Astrocyte of the cerebellum (primary cell): Measurements from ENCODE around the gene ZNF19.
"Not testable (repeated sequence)": the region's sequence is repeated elsewhere in the genome, so short reads cannot be mapped to it uniquely, and the experiment has no call there.

Source experiments
- DNase-seq: peaks from one replicate; pipeline ENCODE4 v3.0.0-alpha.2; 2011; ENCODE audit warnings: low read depth
- H3K4me3 ChIP-seq: 2 replicates; pipeline ENCODE4 v1.5.1; 2011; ENCODE audit warnings: mild to moderate bottlenecking, low read depth, low read length, moderate library complexity
- in situ Hi-C: cut with HindIII; loops from 2 replicates; pipeline ENCODE4 v1.10.0; 2017; ENCODE audit warnings: low sequenced_read_pairs
- TF ChIP-seq, protein P1 (sequence below): IDR thresholded peaks from 2 replicates; pipeline ENCODE4 v1.5.1; 2012; ENCODE audit warnings: low read length, low read depth, moderate library complexity, mild to moderate bottlenecking; ENCODE audit errors: missing control alignments

ZNF19 gene

DNA sequence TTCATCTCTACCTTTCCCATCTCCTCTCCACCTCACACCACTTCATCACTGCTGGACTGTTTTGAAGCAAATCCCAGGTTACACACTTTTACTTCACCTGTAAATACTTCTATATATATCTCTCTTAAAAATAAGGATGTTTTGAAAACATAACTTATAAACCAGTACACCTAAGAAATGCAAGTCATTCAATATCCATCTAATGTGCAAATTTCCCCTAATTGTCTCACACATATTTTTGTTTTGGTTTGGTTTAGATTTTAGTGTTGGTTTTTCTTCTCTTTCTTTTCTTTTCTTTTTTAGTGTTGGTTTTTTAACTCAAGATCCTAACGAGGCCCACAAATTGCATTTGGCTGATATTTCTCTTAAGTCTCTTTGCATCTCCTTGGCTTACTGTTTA lies 17.9 kb upstream of the ZNF19 start:
- H3K4me3 ChIP-seq, result no peak overlapping the region
- in situ Hi-C loops, result no loop called here
- DNase-seq, result no peak
- TF ChIP-seq, protein P1, sequence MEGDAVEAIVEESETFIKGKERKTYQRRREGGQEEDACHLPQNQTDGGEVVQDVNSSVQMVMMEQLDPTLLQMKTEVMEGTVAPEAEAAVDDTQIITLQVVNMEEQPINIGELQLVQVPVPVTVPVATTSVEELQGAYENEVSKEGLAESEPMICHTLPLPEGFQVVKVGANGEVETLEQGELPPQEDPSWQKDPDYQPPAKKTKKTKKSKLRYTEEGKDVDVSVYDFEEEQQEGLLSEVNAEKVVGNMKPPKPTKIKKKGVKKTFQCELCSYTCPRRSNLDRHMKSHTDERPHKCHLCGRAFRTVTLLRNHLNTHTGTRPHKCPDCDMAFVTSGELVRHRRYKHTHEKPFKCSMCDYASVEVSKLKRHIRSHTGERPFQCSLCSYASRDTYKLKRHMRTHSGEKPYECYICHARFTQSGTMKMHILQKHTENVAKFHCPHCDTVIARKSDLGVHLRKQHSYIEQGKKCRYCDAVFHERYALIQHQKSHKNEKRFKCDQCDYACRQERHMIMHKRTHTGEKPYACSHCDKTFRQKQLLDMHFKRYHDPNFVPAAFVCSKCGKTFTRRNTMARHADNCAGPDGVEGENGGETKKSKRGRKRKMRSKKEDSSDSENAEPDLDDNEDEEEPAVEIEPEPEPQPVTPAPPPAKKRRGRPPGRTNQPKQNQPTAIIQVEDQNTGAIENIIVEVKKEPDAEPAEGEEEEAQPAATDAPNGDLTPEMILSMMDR, result no peak

DNA sequence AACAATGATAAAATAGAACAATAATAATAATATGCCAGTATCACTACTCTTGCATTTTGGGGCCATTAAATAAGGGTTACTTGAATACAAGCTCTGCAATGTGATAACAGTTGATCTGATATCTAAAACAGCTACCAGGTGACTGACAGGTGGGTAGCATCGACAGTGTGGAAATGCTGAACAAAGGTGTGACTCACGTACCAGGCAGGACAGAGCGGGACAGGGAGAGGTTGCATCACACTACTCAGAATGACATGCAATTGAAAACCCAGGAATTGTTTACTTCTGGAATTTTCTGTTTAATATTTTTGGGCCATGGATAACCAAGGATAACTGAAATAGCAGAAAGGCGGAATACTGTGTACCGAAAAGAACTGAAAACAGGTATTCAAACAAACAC lies 15.8 kb upstream of the ZNF19 start:
- in situ Hi-C loops, result no loop called here
- TF ChIP-seq, protein P1, result no peak
- no peak for DNase-seq
- H3K4me3 ChIP-seq, result no peak overlapping the region

DNA sequence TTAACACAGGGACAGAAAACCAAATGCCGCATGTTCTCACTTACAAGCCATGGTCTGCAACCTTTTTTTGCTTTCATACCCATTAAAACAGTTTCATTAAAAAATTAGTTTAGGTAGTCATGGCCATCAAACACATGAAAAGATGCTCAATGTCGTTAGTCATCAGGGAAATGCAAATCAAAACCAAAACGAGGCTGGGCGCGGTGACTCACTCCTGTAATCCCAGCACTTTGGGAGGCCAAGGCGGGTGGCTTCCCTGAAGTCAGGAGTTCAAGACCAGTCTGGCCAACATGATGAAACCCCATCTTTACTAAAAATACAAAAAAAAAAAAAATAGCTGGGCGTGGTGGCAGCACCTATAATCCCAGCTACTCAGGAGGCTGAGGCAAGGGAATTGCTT lies 14.9 kb upstream of the ZNF19 start:
- DNase-seq, in situ Hi-C loops, H3K4me3 ChIP-seq: not testable (repeated sequence)

DNA sequence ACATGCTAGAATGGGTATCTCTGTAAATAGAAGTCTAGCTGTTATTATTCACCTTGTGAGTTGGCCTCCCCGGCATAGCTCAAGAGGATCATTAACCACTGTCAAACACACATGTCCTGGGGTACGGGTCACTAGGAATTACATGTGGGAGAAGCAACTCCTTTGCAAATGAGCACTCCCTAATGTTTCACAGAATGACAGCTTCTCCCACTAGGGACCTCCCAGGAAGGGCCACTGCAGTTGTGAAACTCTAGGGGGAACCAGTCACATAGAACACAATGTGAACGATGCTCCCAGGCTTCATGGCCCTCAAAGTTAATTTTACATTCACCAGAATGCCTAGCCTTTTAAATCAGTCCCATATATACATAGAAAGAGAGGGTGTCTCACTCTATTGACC lies 12.4 kb upstream of the ZNF19 start:
- no peak overlapping the region for H3K4me3 ChIP-seq
- in situ Hi-C loops, result no loop called here
- no peak for DNase-seq
- TF ChIP-seq, protein P1, result no peak

DNA sequence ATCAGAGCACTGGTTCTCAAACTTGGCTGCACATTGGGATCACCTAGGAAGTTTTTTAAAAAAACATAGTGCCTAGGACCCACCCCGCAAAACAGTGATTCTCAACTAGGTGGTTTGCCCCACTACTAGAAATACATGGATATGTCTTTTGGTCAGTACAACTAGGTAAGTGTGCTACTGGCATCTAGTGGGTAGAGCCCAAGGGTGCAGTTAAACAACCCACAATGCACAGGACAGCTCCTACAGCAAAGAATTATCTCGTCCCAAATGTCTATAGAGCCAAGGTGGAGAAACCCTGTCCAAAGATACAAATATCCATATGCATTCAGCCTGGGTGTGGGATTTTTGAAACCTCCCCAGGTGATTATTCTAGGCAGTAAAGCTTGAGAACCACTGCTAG lies 11.8 kb upstream of the ZNF19 start:
- DNase-seq, result no peak
- no peak overlapping the region for H3K4me3 ChIP-seq
- in situ Hi-C loops, result no loop called here
- TF ChIP-seq, protein P1, result no peak

DNA sequence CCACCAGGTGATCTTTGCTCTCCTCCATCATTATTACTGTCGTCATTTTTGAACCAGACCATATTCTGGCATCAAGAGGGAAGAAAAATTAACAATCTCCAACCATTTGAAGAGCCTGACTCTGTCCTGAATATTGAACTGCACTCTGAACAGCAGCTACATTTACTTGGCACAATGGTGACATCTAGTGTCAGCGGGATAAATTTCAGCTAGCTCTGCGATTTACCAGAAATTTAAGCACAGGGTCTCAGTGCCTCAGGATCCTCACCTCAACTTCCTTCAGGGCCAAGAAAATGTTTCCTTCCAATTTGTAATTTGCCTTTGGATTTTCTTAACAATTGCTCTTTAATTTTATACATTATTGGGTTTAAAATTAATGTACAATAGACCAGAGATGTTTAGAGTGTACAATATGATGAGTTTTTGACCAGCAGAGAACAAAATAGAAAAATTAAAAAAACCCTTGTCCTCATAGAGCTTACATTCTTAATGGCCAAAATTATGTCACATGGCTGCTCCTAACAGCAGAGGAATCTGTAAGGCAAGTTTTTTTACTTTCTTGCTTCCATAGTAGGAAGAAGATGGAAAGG lies 10.7 kb upstream of the ZNF19 start:
- TF ChIP-seq, protein P1, result peak; percentile 65
- peak; percentile 57 for DNase-seq
- in situ Hi-C loops, result no loop called here

DNA sequence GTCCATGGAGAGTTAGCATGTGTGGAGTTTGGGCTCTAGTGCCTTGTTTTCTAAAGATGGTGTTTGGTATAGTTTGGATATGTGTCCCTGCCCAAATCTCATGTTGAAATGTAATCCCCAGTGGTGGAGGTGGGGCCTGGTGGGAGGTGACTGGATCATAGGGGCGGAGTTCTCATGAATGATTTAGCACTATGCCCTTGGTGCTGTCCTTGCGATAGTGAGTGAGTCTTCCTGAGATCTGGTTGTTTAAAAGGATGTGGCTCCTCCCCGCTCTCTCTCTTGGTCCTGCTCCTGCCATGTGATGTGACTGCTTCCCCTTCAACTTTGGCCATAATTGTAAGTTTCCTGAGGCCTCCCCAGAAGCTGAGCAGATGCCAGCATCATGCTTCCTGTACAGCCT lies 8.9 kb upstream of the ZNF19 start:
- H3K4me3 ChIP-seq, result no peak overlapping the region
- no peak for DNase-seq
- in situ Hi-C loops, result no loop called here
- TF ChIP-seq, protein P1, result no peak

More for the DNA sequence above, 10.7 kb upstream of the ZNF19 start:
- H3K4me3 ChIP-seq, result no peak overlapping the region
